Mucosa of descending colon (tissue), 3 donors: ENCODE results near the gene SSR1. TPM values are rescaled to one million over a fixed set of nuclear protein-coding genes. Genes with fewer than 3 reads are reported as not detected.
"Not testable (repeated sequence)": the region's sequence is repeated elsewhere in the genome, so short reads cannot be mapped to it uniquely, and the experiment has no call there.

Source experiments
- ATAC-seq: fragments of 200-7000 bp; cut with Tn5 transposase; one replicate; pipeline ENCODE4 v1.9.1; 2020; ENCODE audit warnings: mild to moderate bottlenecking, moderate library complexity
- DNase-seq, 3 donors: peaks; one replicate each; pipeline ENCODE4 v3.0.0-alpha.2; 2020
- H3K36me3 ChIP-seq: fragments of 200-600 bp; one replicate; pipeline ENCODE4 v1.8.0; 2021; ENCODE audit warnings: low read depth, mild to moderate bottlenecking
- H3K4me1 ChIP-seq: fragments of 200-600 bp; one replicate; pipeline ENCODE4 v1.8.0; 2021; ENCODE audit warnings: low read depth, mild to moderate bottlenecking
- H3K4me3 ChIP-seq: fragments of 200-600 bp; one replicate; pipeline ENCODE4 v1.8.0; 2021; ENCODE audit warnings: mild to moderate bottlenecking
- H3K9me3 ChIP-seq: fragments of 200-600 bp; one replicate; pipeline ENCODE4 v1.8.0; 2021; ENCODE audit warnings: mild to moderate bottlenecking
- intact Hi-C, 2 donors: fragments of 100-400 bp; cut with DNase I in 1 of 2; cut with micrococcal nuclease in 1 of 2; formaldehyde crosslinking; loops; one replicate each; pipeline versions ENCODE4 v1.11.0 to v1.11.1; 2022; cut with DNase I, micrococcal nuclease
- total RNA-seq, 3 donors: library from RNA; stranded (reverse); fragmentation: NEBNext Ultra II Directional in 2 of 3; extraction: Animal tissue kit (Norgen Biotek cat#: 25700) in 2 of 3; gene quantifications; one replicate each; pipeline versions ENCODE4 v1.2.1 to v1.2.4, GENCODE V29; 2021 to 2023
- TF ChIP-seq, protein P1 (sequence below): fragments of 200-600 bp; IDR thresholded peaks from one replicate; pipeline ENCODE4 v1.8.0; 2022; ENCODE audit warnings: antibody characterized with exemption, mild to moderate bottlenecking
- donor health status: DM: no; HTN: no; CAD: no; lungs with moderate emphysema.
- donor health status: DM: no; HTN: no; CAD: no.
- donor health status: DM: no; HTN: yes; CAD: no.

Gene SSR1
- total RNA-seq, 3 donors from 2014 or later: 83.2 to 139 (median 99.4) TPM

DNA sequence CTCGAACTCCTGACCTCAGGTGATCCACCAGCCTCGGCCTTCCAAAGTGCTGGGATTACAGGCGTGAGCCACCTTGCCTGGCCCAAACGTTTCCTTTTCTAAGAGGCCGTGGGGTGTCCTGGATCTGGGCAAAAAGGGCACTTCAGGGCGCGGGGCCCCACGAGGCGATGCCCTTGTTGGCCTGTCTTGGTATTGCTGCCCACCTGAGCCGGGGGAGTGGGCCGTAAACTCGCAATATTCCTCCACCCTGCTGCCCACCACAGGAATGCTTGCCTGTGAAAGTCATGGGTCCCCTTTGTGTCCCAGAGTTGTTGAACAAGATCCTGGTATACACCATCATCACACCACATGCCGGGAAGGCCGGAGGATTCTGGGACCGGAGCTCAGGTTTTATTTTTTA lies 49.0 kb downstream of the SSR1 start:
- peaks cover 11% of the 10 kb centered on the region for H3K4me1 ChIP-seq
- no peak overlapping the region for H3K4me3 ChIP-seq
- intact Hi-C loops: no loop called here
- H3K36me3 ChIP-seq: no peaks in the 10 kb centered on the region
- DNase-seq (peak in 1 of 3 donors; percentile 14), ATAC-seq (no peak)
- TF ChIP-seq, protein P1, sequence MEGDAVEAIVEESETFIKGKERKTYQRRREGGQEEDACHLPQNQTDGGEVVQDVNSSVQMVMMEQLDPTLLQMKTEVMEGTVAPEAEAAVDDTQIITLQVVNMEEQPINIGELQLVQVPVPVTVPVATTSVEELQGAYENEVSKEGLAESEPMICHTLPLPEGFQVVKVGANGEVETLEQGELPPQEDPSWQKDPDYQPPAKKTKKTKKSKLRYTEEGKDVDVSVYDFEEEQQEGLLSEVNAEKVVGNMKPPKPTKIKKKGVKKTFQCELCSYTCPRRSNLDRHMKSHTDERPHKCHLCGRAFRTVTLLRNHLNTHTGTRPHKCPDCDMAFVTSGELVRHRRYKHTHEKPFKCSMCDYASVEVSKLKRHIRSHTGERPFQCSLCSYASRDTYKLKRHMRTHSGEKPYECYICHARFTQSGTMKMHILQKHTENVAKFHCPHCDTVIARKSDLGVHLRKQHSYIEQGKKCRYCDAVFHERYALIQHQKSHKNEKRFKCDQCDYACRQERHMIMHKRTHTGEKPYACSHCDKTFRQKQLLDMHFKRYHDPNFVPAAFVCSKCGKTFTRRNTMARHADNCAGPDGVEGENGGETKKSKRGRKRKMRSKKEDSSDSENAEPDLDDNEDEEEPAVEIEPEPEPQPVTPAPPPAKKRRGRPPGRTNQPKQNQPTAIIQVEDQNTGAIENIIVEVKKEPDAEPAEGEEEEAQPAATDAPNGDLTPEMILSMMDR: no peak
- H3K9me3 ChIP-seq: no peaks in the 10 kb centered on the region

DNA sequence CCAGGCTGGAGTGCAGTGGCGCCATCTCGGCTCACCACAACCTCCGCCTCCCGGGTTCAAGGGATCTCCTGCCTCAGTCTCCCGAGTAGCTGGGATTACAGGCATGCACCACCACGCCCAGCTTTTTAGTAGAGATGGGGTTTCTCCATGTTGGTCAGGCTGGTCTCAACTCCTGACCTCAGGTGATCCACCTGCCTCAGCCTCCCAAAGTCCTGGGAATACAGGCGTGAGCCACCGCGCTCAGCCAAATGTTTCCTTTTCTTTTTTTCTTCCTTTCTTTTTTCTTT lies 49.5 kb downstream of the SSR1 start:
- intact Hi-C loops: not testable (repeated sequence)
- peak in 1 of 3 donors; percentile 22 for DNase-seq

DNA sequence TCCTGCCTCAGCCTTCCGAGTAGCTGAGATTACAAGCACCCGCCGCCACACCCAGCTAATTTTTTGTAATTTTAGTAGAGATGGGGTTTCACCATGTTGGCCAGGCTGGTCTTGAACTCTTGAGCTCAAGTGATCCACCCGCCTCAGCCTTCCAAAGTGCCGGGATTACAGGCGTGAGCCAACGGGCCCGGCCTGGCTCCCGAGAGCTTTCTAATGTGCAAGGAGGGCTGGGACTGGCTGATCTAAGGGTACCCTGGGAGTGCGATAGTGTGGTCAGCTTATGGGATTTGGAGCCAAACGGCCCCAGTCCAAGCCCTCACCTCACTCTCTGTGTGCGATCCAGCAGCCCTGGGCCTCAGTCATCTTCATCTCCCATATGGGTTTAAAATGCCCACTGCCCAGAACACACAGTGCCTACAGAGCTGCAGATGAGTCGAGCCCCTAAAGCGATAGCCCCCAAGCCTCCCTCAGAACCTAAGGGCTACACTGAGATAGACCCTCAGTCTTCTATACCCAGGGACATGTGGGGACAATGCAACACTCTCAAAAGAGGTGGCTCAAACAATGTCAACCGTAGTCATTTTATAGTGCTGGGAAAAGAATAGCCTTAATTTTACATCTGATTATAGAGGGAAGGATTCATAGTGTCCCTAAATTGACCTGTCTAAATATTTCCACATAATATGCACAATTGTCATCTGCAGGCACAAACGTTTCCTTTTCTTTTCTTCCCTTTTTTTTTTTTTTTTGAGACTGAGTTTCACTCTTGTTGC lies 50.1 kb downstream of the SSR1 start:
- ATAC-seq: no peak
- Histone ChIP-seq H3K4me3 (no peak overlapping the region), H3K9me3 (no peaks in the 10 kb centered on the region), H3K36me3 (no peaks in the 10 kb centered on the region), H3K4me1 (peaks cover 11% of the 10 kb centered on the region)
- TF ChIP-seq, protein P1: no peak
- DNase-seq: peak in 1 of 3 donors; percentile 10
- intact Hi-C loops: no loop called here

More for the DNA sequence above, 49.5 kb downstream of the SSR1 start:
- H3K4me3 ChIP-seq, ATAC-seq, H3K36me3 ChIP-seq, H3K9me3 ChIP-seq: not testable (repeated sequence)
- peaks cover 11% of the 10 kb centered on the region for H3K4me1 ChIP-seq

DNA sequence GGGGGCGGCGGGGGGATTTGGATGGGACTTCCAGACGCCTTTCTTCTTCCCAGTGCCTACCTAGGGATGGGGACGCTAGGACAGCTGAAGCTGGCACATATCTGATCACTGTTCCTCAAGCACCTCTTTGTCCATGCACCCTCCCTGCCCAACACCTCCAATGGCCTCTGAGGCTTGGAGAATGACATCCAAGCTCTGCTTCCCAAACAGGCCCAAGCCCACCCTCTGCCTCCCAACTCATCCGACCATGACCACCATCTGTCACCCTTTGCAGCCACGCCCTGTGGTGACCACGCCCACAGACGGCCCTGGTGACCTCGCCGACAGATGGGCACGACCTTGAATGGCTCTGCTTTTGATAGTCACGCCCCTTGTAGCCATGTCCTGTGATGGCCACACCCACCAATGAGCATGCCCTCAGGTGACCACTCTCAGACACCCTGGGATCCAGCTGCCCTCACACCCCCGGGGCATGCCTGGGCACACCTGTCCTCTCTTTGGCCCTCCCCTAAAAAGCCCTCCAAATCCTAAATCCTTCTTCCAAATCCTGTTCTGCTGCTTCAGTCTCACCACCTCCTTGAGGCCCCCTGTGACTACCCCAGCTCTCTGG lies 51.0 kb downstream of the SSR1 start:
- ATAC-seq (peak; percentile 32), DNase-seq (peak; percentile 71 to 76 (median 73))
- Histone ChIP-seq H3K36me3 (no peaks in the 10 kb centered on the region), H3K4me3 (no peak overlapping the region), H3K4me1 (peaks cover 11% of the 10 kb centered on the region), H3K9me3 (no peaks in the 10 kb centered on the region)
- intact Hi-C loops: no loop called here
- TF ChIP-seq, protein P1: no peak

DNA sequence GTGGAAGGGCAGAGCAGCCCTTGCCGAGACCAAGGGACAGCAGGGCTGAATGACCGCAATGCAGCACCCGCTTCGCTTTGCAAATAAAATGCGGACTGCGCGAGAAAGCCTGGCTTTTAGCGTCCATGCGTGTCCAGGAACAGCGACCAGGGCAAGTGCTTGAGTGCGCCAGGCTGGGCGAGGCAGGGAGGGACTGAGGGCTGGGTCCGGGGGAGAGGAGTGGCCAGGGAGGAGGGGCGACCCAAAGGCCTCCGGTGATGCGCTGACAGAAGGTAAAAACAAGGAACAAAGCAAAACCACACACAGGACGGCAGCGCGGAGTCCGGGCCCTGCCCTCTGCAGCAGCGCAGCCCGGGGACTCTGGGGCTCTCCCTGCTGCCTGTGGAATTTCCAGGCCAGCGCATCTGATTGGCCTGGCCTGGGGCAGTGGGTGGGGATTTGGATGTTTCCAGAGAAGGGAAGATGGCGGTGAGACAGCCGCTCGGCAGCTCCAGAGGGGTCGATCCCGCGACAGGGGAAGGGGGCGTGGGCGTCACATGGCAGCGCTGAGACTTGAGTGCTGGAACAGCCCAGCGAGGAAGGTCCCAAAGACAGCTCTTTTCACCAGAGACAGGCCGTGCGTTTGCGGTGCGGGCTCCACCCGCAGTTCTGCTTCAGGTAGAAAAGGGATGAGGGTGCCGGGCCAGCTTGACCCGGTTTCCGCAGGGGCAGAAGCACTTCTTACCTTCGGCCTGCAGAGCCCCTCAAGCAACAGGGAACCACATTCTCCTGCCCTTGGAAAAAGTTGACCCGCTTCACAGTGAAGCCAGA lies 51.8 kb downstream of the SSR1 start:
- ATAC-seq (peak; percentile 97), DNase-seq (peak; percentile 85 to 91 (median 89))
- Histone ChIP-seq H3K4me3 (peak overlapping the region; percentile 35), H3K9me3 (no peaks in the 10 kb centered on the region), H3K36me3 (no peaks in the 10 kb centered on the region), H3K4me1 (peaks cover 11% of the 10 kb centered on the region)
- intact Hi-C loops: no loop called here
- TF ChIP-seq, protein P1: no peak
